Skeletal muscle cell (primary cell): ENCODE measurements around the gene CNTN4.

ENCODE experiments used
- DNase-seq: peaks from one replicate; pipeline ENCODE4 v3.0.0-alpha.2; 2010; ENCODE audit warnings: low read depth
- H3K4me3 ChIP-seq: 2 replicates; pipeline ENCODE4 v1.5.1; 2011; ENCODE audit warnings: low read depth, mild to moderate bottlenecking, control low read depth, low read length, moderate library complexity

The CNTN4 gene

DNA sequence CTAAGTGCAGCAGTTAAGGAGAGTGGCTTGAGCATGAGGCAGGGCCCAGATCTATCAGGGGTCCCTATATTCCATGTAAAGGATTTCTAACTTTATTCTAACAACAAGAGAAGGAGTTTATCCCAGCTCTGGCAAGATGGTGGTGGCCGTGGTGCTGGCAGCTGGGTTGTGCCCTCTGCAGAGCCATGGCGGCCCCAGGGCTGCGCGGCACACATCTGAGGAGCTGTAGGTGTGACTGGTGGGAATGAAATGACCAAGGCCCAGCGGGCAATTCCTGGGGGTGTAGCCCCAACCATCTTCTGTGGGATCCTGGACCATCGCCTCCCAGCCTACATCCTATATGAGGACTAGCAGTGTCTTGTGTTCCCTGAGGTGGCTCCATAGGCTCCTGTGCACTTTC, 263.5 kb downstream of the CNTN4 start:
- no peak for DNase-seq
- H3K4me3 ChIP-seq = no peak overlapping the region

DNA sequence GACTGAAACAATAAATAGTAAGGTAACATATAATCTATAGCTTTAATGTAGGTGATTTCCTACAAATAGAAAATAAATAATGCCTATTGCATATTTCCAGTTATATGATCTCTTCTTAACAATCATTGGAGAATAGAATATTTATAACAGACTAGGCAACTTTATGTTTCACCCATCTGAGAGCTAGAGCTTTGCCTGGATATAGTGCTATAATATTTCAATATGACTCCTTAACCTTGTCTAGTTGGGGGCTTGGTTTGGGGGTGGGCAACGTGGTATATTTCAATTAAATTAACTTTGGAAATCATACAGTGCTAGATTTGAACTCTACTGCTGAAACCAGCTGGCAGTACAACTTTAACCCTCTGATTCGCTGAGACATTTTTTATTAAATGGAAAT, 265.2 kb downstream of the CNTN4 start:
- no peak overlapping the region for H3K4me3 ChIP-seq
- DNase-seq = no peak

DNA sequence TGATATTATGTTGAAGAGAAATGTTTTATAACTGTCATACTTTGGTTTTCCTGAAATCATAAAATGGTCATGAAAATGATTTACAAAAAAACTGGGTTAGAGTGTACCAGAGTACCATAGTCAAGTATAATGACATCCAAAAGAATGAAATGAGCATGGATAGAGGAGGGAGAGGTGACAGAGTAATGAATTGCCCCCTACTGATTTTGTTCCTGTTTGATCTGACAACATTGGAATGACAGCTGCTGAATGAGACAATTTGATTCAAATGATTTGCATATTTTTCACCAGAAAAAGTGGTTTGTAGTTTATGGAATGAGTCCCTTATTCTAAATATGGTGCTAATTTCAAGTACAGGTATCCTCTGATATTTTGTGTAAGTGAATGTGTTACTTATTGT, 271.7 kb downstream of the CNTN4 start:
- no peak for DNase-seq
- H3K4me3 ChIP-seq = no peak overlapping the region

DNA sequence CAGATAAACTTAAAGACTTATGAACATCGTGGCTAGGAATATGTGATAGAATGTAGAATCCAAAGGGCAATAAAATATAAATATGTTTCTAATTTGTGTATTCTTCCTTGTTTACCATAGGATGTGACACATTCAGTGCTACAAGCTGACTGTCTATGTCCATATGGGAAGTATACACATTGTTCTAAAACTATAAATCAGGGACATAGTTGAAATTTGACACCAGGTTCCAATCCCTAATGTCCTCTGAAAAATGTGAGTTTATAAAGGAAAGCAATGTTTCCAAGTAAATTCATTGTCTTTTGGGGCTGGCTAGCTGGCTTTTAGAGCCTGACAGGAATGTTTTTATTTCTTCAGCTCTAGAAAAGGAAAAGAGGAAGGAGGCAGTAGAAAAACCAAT, 273.6 kb downstream of the CNTN4 start:
- no peak overlapping the region for H3K4me3 ChIP-seq
- DNase-seq = no peak

- DNase-seq = no peak
- no peak overlapping the region for H3K4me3 ChIP-seq
Observed at GRCh38 chr3:2375376-2375775, 276.7 kb downstream of the CNTN4 start.

DNA sequence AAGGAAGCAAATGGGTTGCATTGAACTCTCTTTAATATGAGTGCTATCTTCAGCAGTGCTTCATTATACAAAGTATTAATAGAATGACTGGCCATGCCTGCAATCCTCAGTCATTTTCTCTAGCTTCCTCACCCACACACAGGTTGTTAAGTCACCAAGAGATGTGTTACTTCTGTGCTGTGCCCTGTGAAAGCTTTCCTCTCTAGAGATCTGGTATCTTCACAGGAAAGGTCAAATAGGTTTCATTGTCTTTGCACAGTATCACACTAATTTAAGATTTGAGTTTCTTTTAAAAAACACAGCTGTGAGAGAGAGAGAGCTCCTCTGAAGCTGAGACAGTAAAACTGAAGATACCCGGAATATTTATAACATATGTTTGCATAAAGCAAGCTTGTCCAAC, 278.6 kb downstream of the CNTN4 start:
- H3K4me3 ChIP-seq = no peak overlapping the region
- no peak for DNase-seq

DNA sequence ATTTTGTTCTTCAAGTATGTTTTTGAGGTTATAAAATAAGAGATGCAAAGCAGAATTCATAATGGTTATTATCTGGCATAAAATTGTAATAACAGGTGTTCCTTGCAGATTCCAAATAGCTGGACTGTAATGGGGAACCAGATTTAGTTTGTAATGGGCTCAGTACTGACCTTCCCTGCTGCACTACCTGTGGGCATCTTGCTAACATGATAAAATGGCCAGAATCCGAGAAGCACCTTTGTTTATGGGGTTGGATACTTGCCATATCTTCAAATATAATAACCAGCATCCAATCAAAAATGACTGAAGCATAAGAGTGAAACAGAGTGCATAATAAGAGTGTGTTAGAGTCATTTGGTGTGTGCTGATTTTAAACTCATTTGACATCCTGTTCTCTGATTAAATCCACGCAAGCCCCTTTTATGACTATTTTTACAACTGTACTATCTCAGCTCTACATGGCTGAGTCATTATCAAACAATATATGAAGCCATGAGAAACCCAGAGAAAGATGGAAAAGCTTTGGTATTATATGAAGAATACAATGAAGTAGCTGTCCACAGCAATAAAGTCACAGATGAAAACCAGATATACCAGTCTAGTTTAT, 292.4 kb downstream of the CNTN4 start:
- DNase-seq = no peak
- H3K4me3 ChIP-seq = no peak overlapping the region

DNA sequence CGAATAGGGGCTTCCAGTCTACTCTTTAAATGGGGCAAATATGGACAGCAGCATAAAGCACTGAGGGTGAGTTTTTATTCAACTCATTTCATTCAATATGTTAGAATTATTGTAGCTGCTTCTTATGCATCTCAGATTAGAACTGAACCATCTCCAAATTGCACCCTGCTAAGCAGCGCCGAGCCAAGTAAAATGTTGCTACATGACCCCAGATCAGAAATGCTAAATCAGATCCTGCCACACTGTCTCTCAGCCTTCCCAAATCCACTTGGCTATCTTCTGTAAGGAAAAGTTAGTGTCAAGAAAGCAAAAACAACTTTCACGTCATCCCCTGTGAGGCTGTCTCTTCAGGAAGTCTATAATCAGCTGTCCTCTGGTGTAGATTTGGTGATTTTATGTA, 293.2 kb downstream of the CNTN4 start:
- no peak overlapping the region for H3K4me3 ChIP-seq
- no peak for DNase-seq

GRCh38 chr3:2392981-2393380, 294.3 kb downstream of the CNTN4 start:
- H3K4me3 ChIP-seq = no peak overlapping the region
- no peak for DNase-seq

DNA sequence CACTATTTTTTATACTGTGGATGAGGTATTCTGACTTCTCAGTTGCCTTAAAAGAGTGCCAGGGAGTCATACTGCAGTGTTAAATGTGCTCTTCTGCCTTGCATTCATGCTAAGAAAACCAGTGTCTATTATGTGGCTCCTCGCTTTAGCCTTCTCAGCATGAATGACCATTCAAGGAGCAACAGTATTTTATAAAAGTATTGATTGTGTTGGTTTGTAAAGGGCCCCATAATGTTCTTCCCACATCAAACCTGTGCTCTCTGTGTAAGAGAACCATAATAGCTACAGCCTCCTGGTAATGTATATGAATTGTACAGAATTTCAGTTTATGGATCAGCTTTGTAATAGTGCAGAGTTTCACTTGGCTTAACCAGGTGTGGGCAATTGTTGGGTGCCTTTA, 316.4 kb downstream of the CNTN4 start:
- H3K4me3 ChIP-seq = no peak overlapping the region
- DNase-seq = no peak

GRCh38 chr3:2420919-2421318, 322.3 kb downstream of the CNTN4 start:
- H3K4me3 ChIP-seq = no peak overlapping the region
- DNase-seq = no peak

- no peak for DNase-seq
- no peak overlapping the region for H3K4me3 ChIP-seq
Observed at GRCh38 chr3:2423143-2423542, 324.5 kb downstream of the CNTN4 start.

DNA sequence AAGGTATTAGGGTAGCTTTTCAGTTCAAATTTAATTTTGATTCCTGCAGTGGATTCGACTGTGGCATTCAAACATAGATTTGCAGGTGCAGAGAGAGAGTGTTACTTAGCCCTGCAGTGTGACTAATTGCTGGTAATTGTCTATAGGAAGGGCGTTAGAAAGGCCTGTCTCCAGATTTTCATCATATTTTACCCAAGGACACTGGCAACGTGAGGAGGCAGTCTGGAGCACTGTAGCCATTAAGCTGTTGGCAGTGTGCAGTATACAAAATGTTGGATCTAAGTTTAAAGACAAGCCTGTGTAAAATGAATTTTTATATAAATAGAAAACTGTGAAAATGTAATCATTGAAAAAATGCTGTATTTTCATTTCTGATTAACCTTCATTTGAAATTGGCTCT, 342.9 kb downstream of the CNTN4 start:
- no peak overlapping the region for H3K4me3 ChIP-seq
- DNase-seq = no peak

DNA sequence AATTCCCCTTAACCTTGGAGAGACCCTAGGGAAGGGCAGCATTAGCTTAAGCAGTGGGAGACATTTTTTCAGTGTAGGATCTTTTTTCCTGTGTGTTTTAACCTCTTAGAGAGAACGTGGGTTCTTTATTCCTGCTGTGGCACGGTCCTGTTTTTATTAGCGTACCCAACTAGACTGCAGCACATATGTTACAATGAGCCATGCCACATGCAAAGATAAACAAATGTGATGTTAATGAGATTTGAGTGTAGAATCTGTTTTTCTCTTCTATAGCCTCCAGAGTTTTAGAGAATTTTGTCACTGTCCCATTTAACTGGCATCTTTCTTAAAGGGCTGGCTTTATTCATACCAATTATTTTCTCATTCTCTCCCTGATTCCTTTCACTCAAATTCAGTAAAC, 347.5 kb downstream of the CNTN4 start:
- DNase-seq = no peak
- H3K4me3 ChIP-seq = no peak overlapping the region

DNA sequence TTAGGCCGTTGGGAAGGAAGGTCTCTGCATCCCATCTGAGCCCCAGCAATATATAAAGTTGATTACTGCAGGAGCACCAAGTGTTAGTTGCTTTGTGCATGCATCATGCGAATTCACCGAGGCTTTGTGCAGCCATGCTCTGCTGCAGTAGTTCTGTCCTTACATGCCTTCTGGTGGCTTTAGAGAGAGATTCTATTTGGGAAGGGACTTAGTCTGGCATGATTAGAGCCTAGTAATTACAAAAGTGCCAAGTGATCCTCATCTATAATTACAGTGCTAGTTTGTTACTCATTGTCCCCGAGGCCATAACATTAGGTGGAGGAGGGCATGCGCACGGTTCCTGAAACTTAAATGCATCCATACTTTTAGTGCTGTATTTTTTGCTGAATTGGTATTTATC, 353.6 kb downstream of the CNTN4 start:
- no peak for DNase-seq
- no peak overlapping the region for H3K4me3 ChIP-seq

GRCh38 chr3:2454865-2455264, 356.2 kb downstream of the CNTN4 start:
- H3K4me3 ChIP-seq = no peak overlapping the region
- DNase-seq = no peak

GRCh38 chr3:2456788-2457187, 358.1 kb downstream of the CNTN4 start:
- H3K4me3 ChIP-seq = no peak overlapping the region
- DNase-seq = no peak

GRCh38 chr3:2458816-2459215, 360.1 kb downstream of the CNTN4 start:
- no peak for DNase-seq
- H3K4me3 ChIP-seq = no peak overlapping the region

DNA sequence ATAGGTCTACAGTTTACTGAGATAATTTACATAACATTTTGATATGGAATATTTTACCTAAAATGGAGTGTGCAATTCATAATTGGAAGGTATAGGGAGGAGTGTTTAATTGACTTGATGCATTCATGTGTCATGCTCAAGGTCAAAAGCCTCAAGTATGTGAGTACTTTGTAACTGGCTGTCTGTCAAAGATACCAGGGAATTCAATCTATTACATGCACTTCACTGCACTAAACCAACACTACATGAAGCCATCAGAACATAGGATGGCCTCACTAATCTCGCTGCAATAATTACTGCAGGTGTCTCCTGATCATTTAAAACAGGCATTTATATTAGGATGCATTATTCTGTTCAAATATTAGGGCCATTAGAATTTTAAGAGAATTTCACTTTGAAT, 367.2 kb downstream of the CNTN4 start:
- H3K4me3 ChIP-seq = no peak overlapping the region
- no peak for DNase-seq

DNA sequence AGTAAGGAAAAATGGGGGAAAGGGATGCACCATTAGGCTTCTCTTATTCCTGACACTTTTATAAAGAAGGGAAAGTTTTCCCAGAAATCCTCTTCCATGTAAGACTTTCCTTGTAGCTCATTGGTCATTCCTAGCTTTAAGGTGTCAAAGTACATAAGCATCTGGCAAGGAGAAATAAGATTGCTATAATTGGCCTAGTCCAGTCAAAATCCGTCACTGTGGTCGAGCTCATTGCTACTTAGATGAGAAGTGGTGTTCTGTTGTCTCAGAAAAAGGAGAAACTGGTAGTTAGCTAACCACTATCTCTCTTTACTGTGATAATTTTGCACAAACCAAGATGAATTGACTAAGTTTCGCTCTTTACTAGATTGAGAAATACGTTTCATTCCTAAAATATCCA, 370.1 kb downstream of the CNTN4 start:
- no peak overlapping the region for H3K4me3 ChIP-seq
- DNase-seq = no peak

DNA sequence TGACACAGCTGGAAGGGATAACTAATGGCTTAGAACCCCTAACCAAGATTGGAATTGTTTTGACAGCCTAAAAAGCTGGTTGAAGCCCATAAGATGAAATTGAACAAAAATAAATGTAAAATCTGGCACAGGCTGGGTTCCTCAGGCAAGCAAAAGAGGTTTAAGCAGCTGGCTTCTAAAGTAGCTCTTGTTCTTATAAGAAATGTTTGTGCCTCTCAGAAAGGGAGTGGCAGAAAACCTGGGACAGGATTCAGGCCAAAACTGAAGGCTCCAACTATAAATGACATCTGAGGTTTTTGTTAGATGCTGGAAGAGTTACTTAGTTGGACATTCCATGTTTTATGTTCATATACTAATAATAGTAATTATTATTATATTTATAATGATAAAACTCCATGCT, 378.3 kb downstream of the CNTN4 start:
- DNase-seq = no peak
- H3K4me3 ChIP-seq = no peak overlapping the region

- no peak for DNase-seq
- H3K4me3 ChIP-seq = no peak overlapping the region
Observed at GRCh38 chr3:2477620-2478019, 379.0 kb downstream of the CNTN4 start.
